HG02885 (cell line): ENCODE measurements around the gene ATP2A1.
"Not testable (repeated sequence)": the region's sequence is repeated elsewhere in the genome, so short reads cannot be mapped to it uniquely, and the experiment has no call there.

Experiments used
- ATAC-seq: cut with Tn5 transposase; IDR thresholded peaks from one replicate; pipeline ENCODE4 v1.9.1; 2021; ENCODE audit warnings: mild to moderate bottlenecking; ENCODE audit not compliant: unreplicated experiment, poor library complexity

ATP2A1 gene

GRCh38 chr16:28858421-28858820 is 19.9 kb upstream of the ATP2A1 start:
- no peak for ATAC-seq

GRCh38 chr16:28859326-28859725 is 19.0 kb upstream of the ATP2A1 start:
- no peak for ATAC-seq

- ATAC-seq, result no peak
Observed at GRCh38 chr16:28863929-28864793, 14.1 kb upstream of the ATP2A1 start.

- no peak for ATAC-seq
Observed at GRCh38 chr16:28865001-28865688, 13.1 kb upstream of the ATP2A1 start.

GRCh38 chr16:28865722-28866453 is 12.4 kb upstream of the ATP2A1 start:
- ATAC-seq, result no peak

GRCh38 chr16:28866454-28866804 is 11.9 kb upstream of the ATP2A1 start:
- ATAC-seq, result no peak

- no peak for ATAC-seq
Observed at GRCh38 chr16:28867241-28867640, 11.0 kb upstream of the ATP2A1 start.

- ATAC-seq, result not testable (repeated sequence)
Observed at GRCh38 chr16:28867646-28868045, 10.6 kb upstream of the ATP2A1 start.

- ATAC-seq, result no peak
Observed at GRCh38 chr16:28869201-28869600, 9.1 kb upstream of the ATP2A1 start.

GRCh38 chr16:28872952-28873351 is 5.3 kb upstream of the ATP2A1 start:
- ATAC-seq, result no peak

GRCh38 chr16:28873543-28874201 is 4.6 kb upstream of the ATP2A1 start:
- ATAC-seq, result no peak

GRCh38 chr16:28874406-28874805 is 3.9 kb upstream of the ATP2A1 start:
- no peak for ATAC-seq

- ATAC-seq, result no peak
Observed at GRCh38 chr16:28875134-28876018, 2.9 kb upstream of the ATP2A1 start.

GRCh38 chr16:28876019-28876659 is 2.1 kb upstream of the ATP2A1 start:
- ATAC-seq, result no peak

GRCh38 chr16:28876973-28877654 is 1.2 kb upstream of the ATP2A1 start:
- ATAC-seq, result no peak

- ATAC-seq, result no peak
Observed at GRCh38 chr16:28877655-28878000, 660 bp upstream of the ATP2A1 start.

- peak; percentile 41 for ATAC-seq
Observed at GRCh38 chr16:28879261-28879840, 1.1 kb downstream of the ATP2A1 start.

GRCh38 chr16:28879841-28880588 is 1.7 kb downstream of the ATP2A1 start:
- ATAC-seq, result peak; percentile 91
